ENCODE data around the gene EYA4.
"Not testable (repeated sequence)": the region's sequence is repeated elsewhere in the genome, so short reads cannot be mapped to it uniquely, and the experiment has no call there.

EYA4 gene

GRCh38 chr6:133532908-133533307 is 291.8 kb downstream of the EYA4 start:
- no peak for DNase-seq (ENCODE audit: low read depth)

GRCh38 chr6:133539502-133540259 is 298.5 kb downstream of the EYA4 start:
- no peak for DNase-seq (ENCODE audit: low read depth)

GRCh38 chr6:133540361-133540760 is 299.2 kb downstream of the EYA4 start:
- no peak for DNase-seq (ENCODE audit: low read depth)

- no peak for DNase-seq (ENCODE audit: low read depth)
These were observed 299.9 kb downstream of the EYA4 start for GRCh38 chr6:133541040-133541439.

GRCh38 chr6:133542056-133542821 is 301.1 kb downstream of the EYA4 start:
- no peak for DNase-seq (ENCODE audit: low read depth)

GRCh38 chr6:133544419-133544818 is 303.3 kb downstream of the EYA4 start:
- no peak for DNase-seq (ENCODE audit: low read depth)

GRCh38 chr6:133546098-133546497 is 304.9 kb downstream of the EYA4 start:
- no peak for DNase-seq (ENCODE audit: low read depth)

- no peak for DNase-seq (ENCODE audit: low read depth)
These were observed 306.0 kb downstream of the EYA4 start for GRCh38 chr6:133547136-133547535.

GRCh38 chr6:133548423-133549159 is 307.4 kb downstream of the EYA4 start:
- no peak for DNase-seq (ENCODE audit: low read depth)

- no peak for DNase-seq (ENCODE audit: low read depth)
These were observed 308.2 kb downstream of the EYA4 start for GRCh38 chr6:133549371-133549801.

- no peak for DNase-seq (ENCODE audit: low read depth)
These were observed 308.9 kb downstream of the EYA4 start for GRCh38 chr6:133550026-133550425.

GRCh38 chr6:133551436-133551835 is 310.3 kb downstream of the EYA4 start:
- no peak for DNase-seq (ENCODE audit: low read depth)

- DNase-seq (ENCODE audit: low read depth) = no peak
These were observed 310.7 kb downstream of the EYA4 start for GRCh38 chr6:133551847-133552341.

- DNase-seq (ENCODE audit: low read depth) = no peak
These were observed 312.5 kb downstream of the EYA4 start for GRCh38 chr6:133553652-133554051.

- not testable (repeated sequence) for DNase-seq (ENCODE audit: low read depth)
These were observed 313.0 kb downstream of the EYA4 start for GRCh38 chr6:133554121-133554520.

GRCh38 chr6:133555685-133556084 is 314.5 kb downstream of the EYA4 start:
- no peak for DNase-seq (ENCODE audit: low read depth)

GRCh38 chr6:133559926-133560325 is 318.8 kb downstream of the EYA4 start:
- no peak for DNase-seq (ENCODE audit: low read depth)

GRCh38 chr6:133567636-133568035 is 326.5 kb downstream of the EYA4 start:
- DNase-seq (ENCODE audit: low read depth) = no peak

- no peak for DNase-seq (ENCODE audit: low read depth)
These were observed 328.1 kb downstream of the EYA4 start for GRCh38 chr6:133568970-133569889.

- DNase-seq (ENCODE audit: low read depth) = no peak
These were observed 330.5 kb downstream of the EYA4 start for GRCh38 chr6:133571681-133572080.

- no peak for DNase-seq (ENCODE audit: low read depth)
These were observed 336.7 kb downstream of the EYA4 start for GRCh38 chr6:133577851-133578250.

Measured in CMK (cell line).